ENCODE data around the gene HS6ST1. TPM values are rescaled to one million over a fixed set of nuclear protein-coding genes. Genes with fewer than 3 reads are reported as not detected.

Gene HS6ST1
- total RNA-seq, 1 experiment from 2014 or later, result 102 TPM

DNA sequence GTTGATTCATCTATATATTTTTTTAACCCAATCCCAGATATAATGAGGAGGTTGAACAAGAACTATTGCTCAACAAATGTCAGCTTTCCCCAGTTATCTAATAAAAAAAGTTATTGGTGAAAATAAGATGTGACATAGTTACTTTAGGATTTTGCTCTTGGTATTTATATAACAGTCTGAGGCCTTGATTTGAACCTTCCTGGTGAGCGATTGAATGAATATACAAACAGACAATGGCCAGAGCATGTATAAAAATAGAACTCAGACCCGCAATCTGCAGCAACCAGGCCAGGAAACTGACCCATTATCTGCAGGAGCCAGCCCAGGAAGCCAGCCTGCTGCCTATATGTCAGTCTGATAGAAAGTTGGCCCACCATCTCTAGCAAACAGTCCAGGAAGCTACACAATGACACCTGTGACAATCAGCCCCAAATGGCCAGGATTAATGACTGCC, 81.6 kb downstream of the HS6ST1 start:
- Histone ChIP-seq H3K36me3 (replicated peaks; ENCODE audit: control insufficient read depth, insufficient read depth, low read length) (no peaks in the 10 kb centered on the region), H3K27me3 (ENCODE audit: control insufficient read depth, insufficient read depth, low read length) (peaks cover 11% of the 10 kb centered on the region), H3K4me3 (ENCODE audit: insufficient read depth, low read depth, low read length) (no peak overlapping the region)
- no peak for DNase-seq

GRCh38 chr2:128236491-128237035, 82.1 kb downstream of the HS6ST1 start:
- H3K27me3 ChIP-seq (ENCODE audit: control insufficient read depth, insufficient read depth, low read length), result peaks cover 11% of the 10 kb centered on the region
- no peaks in the 10 kb centered on the region for H3K36me3 ChIP-seq (replicated peaks; ENCODE audit: control insufficient read depth, insufficient read depth, low read length)
- DNase-seq, result no peak
- no peak overlapping the region for H3K4me3 ChIP-seq (ENCODE audit: insufficient read depth, low read depth, low read length)

DNA sequence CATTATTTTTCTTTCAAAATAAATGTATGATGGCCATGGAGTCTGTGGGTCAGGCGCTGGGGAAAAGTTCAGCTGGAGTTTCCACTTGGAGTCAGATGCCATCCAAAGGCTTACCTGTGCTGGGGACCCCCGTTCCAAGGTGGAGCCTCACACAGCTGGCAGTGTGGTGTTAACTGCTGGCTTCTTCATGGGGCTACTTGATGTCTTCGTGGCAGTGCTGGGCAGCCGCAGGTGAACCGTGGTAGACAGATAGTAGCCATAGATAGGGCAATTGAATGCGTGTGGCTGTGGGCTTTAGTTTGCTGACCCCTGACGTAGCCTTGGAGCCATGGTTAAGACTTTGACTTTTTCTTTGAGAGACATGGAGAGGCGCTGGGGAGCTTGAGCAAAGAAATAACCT, 83.1 kb downstream of the HS6ST1 start:
- no peak for DNase-seq
- Histone ChIP-seq H3K36me3 (replicated peaks; ENCODE audit: control insufficient read depth, insufficient read depth, low read length) (no peaks in the 10 kb centered on the region), H3K4me3 (ENCODE audit: insufficient read depth, low read depth, low read length) (no peak overlapping the region), H3K27me3 (ENCODE audit: control insufficient read depth, insufficient read depth, low read length) (peaks cover 11% of the 10 kb centered on the region)

- Histone ChIP-seq H3K4me3 (ENCODE audit: insufficient read depth, low read depth, low read length) (no peak overlapping the region), H3K27me3 (ENCODE audit: control insufficient read depth, insufficient read depth, low read length) (peaks cover 11% of the 10 kb centered on the region), H3K36me3 (replicated peaks; ENCODE audit: control insufficient read depth, insufficient read depth, low read length) (no peaks in the 10 kb centered on the region)
- no peak for DNase-seq
Measured at GRCh38 chr2:128234613-128235012, 84.1 kb downstream of the HS6ST1 start.

DNA sequence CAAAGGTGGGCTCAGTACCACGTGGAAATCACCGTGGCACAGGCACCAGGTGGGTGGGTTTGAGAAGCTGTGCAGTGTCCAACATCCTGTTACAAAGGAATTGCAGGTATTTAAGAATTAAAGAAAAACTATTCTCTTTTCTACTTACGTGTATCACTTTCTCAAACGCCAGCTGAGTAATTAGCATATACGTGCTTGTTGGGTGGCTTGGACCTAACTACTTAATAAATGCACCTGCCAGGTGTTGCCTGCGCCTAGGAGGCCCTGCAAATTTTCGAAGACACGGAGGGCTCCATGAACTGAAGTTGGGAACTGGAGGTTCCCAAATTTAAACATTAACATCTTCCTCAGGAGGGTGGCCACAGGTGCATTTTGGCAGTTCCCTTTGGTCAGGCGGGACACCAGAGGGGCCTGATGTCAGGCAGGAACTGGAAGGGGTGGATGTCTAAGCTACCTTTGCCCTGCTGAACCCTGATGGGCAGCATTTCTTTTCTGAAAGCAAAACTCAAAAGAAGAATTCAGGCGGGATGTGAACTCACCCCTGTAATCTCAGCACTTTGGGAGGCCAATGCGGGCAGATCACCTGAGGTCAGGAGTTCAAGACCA, 84.8 kb downstream of the HS6ST1 start:
- Histone ChIP-seq H3K36me3 (replicated peaks; ENCODE audit: control insufficient read depth, insufficient read depth, low read length) (no peaks in the 10 kb centered on the region), H3K27me3 (ENCODE audit: control insufficient read depth, insufficient read depth, low read length) (peaks cover 11% of the 10 kb centered on the region), H3K4me3 (ENCODE audit: insufficient read depth, low read depth, low read length) (no peak overlapping the region)
- no peak for DNase-seq

DNA sequence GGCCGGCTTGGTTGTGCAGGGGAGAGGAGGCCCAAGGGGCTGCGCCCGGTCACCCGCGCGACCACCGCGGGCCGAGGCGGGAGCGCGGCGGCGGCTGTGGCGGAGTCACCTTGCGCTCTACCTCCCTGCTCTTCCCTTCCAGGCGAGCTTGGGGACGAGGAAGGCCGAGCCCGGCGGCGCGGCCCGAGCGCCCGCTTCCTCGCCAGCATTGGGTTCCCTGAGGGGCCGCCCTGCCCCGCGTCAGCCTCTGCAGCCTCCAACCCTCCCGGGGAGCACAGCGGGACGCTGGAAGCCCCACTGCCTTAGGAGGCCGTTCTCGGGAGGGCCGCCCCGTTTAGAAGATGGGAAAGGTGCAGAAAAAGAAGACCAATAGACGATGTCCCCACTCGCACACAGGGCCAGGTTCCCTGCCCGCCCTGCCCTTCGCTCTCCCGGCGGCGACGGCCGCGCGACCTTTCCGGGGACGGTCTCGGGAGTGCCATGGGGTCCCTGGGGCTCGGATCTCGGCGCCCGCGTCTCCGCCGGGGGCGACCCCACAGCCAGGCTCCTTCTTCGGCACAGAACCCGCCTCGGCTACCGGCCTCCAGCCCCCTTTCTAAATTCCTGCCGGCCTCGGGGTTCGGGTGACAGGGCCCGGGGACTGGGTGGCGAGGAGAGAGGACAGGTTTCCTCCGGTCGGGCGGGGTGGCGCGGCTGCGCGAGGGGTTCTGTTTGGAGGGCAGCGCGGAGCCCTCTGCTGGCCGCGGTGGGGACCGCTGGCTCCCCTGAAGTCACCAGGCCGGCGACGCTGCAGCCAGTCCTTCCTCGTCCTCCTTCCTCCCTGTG, 85.5 kb downstream of the HS6ST1 start:
- peak; percentile 97 for DNase-seq
- Histone ChIP-seq H3K27me3 (ENCODE audit: control insufficient read depth, insufficient read depth, low read length) (peaks cover 11% of the 10 kb centered on the region), H3K4me3 (ENCODE audit: insufficient read depth, low read depth, low read length) (peak overlapping the region; percentile 72), H3K36me3 (replicated peaks; ENCODE audit: control insufficient read depth, insufficient read depth, low read length) (no peaks in the 10 kb centered on the region)

DNA sequence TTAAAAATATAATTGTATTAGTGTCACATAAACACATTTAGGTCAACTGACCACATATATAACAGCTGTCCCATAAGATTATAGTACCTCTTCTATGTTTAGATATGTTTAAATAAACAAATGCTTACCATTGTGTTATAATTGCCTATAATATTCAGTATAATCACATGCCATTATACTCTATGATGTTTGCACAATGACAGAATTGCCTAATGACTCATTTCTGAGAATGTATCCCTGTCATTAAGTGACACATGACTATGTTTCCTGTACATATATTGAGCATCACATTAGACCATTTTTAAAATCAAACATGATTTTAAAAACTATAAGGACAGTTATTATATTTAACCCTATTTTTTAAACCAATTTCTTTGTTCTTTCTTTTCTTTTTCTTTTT, 89.8 kb downstream of the HS6ST1 start:
- Histone ChIP-seq H3K36me3 (replicated peaks; ENCODE audit: control insufficient read depth, insufficient read depth, low read length) (no peaks in the 10 kb centered on the region), H3K4me3 (ENCODE audit: insufficient read depth, low read depth, low read length) (no peak overlapping the region), H3K27me3 (ENCODE audit: control insufficient read depth, insufficient read depth, low read length) (peaks cover 11% of the 10 kb centered on the region)
- no peak for DNase-seq

DNA sequence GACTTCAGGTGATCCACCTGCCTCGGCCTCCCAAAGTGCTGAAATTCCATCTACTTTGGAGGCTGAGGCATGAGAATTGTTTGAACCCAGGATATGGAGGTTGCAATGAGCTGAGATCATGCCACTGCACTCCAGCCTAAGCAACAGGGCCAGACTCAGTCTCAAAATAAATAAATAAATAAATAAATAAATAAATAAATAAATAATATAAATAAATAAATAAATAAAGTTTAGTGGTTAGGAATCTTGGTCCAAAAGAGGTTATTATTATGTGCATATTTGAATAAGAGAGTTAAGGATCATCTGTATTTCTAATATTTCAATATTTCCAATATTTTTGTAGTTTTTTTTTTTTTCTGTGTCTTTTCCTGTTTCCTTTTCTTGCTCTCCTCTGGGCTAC, 90.8 kb downstream of the HS6ST1 start:
- no peak overlapping the region for H3K4me3 ChIP-seq (ENCODE audit: insufficient read depth, low read depth, low read length)
- no peaks in the 10 kb centered on the region for H3K36me3 ChIP-seq (replicated peaks; ENCODE audit: control insufficient read depth, insufficient read depth, low read length)
- peaks cover 6% of the 10 kb centered on the region for H3K27me3 ChIP-seq (ENCODE audit: control insufficient read depth, insufficient read depth, low read length)
- DNase-seq, result no peak

DNA sequence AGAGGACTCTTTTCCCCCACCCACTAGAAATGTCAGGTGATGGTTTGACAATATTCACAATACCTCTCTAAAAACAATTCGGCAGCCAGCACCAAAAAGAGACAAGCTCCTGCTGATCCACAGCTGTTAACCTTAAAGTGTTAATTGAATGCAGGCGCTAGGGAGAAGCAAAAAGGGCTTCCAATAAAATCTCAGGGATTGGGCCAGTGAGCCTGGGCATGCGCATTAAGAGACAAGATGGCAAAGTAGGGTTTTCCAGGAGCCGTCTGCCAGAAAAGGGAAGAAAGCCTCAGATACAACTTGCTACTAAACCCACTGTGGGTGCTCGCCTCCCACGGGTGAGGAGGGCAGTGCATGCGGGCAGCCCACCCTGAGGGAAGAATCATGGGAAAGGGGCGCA, 98.8 kb downstream of the HS6ST1 start:
- Histone ChIP-seq H3K36me3 (replicated peaks; ENCODE audit: control insufficient read depth, insufficient read depth, low read length) (no peaks in the 10 kb centered on the region), H3K27me3 (ENCODE audit: control insufficient read depth, insufficient read depth, low read length) (no peaks in the 10 kb centered on the region), H3K4me3 (ENCODE audit: insufficient read depth, low read depth, low read length) (no peak overlapping the region)
- no peak for DNase-seq

DNA sequence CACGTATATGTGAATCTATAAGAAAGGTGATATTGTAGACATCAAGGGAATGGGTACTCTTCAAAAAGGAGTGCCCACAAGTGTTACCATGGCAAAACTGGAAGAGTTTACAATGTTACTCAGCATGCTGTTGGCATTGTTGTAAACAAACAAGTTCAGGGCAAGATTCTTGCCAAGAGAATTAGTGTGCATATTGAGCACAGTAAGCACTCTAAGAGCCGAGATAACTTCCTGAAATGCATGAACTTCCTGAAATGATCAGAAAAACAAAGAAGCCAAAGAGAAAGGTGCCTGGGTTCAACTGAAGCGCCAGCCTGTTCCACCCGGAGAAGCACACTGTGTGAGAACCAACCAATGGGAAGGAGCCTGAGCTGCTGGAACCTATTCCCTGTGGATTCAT, 101.0 kb downstream of the HS6ST1 start:
- Histone ChIP-seq H3K27me3 (ENCODE audit: control insufficient read depth, insufficient read depth, low read length) (no peaks in the 10 kb centered on the region), H3K36me3 (replicated peaks; ENCODE audit: control insufficient read depth, insufficient read depth, low read length) (no peaks in the 10 kb centered on the region), H3K4me3 (ENCODE audit: insufficient read depth, low read depth, low read length) (no peak overlapping the region)
- DNase-seq, result no peak

DNA sequence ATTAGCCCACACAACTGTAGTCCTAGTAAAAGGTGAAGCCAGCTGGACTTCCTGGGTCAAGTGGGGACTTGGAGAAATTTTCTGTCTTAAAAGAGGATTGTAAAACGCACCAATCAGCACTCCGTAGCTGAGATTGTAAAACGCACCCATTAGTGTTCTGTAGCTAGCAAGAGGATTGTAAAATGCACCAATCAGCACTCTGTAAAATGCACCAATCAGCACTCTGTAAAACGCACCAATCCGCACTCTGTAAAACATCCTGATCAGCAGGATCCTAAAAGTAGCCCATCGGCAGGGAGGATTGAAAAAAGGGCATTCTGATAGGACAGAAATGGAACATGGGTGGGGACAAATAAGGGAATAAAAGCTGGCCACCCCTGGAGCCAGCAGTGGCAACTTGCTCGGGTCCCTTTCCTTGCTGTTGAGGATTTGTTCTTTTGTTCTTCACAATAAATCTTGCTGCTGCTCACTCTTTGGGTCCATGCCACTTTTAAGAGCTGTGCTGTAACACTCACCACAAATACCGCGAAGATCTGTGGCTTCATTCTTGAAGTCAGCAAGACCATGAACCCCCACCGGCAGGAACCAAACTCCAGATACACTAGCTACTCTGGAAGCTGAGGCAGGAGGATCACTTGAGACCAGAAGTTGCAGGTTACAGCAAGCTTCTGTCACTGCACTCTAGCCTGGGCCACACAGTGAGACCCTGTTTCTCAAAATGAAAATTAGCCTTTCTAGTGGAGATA, 102.6 kb downstream of the HS6ST1 start:
- H3K27me3 ChIP-seq (ENCODE audit: control insufficient read depth, insufficient read depth, low read length), result no peaks in the 10 kb centered on the region
- no peak for DNase-seq

More for the DNA sequence above, 102.6 kb downstream of the HS6ST1 start:
- no peak overlapping the region for H3K4me3 ChIP-seq (ENCODE audit: insufficient read depth, low read depth, low read length)
- no peaks in the 10 kb centered on the region for H3K36me3 ChIP-seq (replicated peaks; ENCODE audit: control insufficient read depth, insufficient read depth, low read length)

Other genes starting within 250 kb of the HS6ST1 start
- 26.4 and 29.2 TPM in 2 replicates for gene UGGT1, start 227.7 kb downstream of the HS6ST1 start, total RNA-seq (2014; rRNA removed; shearing (Covaris generic))

Measured in H7 (cell line).